Superior temporal gyrus (tissue), 1 donor: Measurements from ENCODE around the gene ZNF189.

Source experiments
- DNase-seq: peaks from one replicate; pipeline ENCODE4 v3.0.0-alpha.2; 2016; ENCODE audit errors: extremely low spot score

Gene ZNF189

DNA sequence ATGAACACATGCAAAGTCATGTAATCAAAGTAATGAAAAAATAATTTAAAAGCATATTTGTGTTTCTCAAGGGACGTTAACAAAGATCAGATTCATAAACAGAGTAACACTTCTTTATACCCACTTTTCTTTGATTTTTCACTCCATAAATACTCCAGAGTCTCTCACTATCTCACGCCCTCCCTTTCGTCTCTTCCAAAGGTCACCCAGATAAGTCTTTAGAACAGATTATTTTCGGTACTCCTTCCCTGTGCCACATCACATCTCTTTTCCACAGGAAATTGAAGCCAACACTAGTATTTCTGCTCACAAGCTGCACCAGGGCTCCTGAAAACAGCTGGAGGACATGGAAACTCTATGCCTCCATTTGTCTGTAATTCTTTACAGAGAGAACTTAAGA lies 52.3 kb downstream of the ZNF189 start:
- DNase-seq: no peak

- no peak for DNase-seq
Measured at GRCh38 chr9:101451498-101451897, 52.8 kb downstream of the ZNF189 start.

DNA sequence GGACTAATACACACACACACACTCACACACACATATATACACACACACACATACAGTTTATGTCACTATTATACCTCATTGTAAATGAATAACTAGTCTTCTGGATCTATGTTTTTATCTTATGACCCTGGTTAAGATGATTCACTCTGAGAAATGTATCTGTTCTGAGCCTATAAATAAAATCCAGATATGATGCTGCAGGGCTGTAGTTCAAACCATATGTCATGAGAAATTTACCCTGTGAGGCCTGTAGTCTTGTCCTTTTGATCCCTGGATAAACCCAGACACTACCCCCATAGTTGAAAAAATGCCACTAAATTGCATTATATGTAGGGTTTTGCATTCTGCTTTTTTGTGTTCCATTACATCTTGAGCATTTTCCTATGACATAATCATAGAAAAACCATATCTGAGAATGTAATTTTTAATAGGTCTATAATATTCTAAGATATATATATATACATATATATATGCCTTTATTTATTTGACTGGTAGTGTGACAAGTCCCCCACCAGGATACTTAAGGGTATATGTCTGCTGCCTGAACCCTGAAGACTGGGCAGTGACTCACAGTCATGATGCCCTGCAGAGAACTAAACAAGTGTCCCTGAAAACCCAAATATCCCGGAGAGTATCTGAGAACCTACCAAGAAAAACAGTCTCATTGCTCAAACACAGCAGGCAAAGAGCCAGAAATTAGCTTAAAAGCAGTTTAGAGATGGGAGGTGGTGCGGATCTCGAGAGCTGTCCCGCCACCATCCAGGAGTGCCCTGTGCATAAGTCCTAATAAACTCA lies 55.3 kb downstream of the ZNF189 start:
- DNase-seq: no peak

DNA sequence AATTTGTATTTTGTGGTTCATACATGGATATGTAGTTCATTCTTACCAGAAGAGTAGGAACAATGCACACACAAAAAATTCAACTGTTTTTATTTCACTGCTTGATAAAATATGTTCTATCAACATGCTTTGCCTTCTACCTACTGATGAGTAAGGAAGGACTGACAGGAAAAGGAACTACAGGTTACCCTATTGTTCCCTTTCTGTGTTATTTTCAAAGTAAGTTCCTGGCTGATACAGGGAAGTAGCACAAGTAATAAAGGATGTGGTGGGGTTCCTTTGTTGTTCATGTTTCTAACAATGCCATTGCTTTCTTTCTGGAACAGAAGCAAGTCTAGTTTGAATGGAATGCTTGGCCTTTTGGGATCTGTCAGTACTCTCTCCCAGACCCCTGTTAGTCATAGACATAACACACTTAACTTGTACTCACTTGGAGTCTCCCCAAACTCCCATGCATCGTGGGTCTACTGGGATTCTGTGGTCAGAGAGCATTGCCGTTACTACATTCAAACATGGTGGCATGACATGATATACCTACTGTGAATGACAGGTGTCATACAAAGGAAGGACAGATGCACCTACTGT lies 57.1 kb downstream of the ZNF189 start:
- no peak for DNase-seq

- DNase-seq: no peak
Measured at GRCh38 chr9:101457003-101457402, 58.4 kb downstream of the ZNF189 start.

DNA sequence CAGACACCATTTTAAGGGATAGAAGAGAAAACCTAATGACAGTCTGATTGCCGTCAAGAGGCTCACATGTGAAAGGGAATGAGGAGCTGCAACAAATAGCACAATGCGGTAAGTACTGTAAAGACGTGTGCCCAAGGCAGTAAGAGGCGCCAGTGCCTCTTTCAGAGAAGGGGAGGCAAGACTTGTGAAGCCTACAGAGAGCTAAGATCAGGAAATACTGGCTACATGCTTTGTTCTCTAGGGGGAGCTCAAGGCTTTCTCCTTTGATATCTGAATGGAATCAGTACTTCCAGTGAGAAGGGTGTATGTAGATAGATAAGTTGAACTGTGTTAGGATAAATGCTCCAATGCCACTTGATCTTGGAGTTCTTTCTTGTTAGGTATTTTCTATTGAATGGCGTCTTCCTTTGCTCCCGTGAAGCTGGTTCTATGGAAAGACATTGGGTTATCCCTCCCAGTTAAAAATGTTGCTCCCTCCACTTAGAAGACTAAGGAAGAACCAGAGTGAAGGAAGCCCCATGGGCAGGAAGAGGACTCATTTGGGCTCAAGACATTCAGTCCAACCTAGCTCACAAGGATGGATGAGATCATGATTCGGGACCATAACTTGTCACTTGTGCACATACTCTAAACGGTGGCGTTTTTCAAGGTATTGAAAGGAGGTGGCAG lies 60.4 kb downstream of the ZNF189 start:
- DNase-seq: peak; percentile 95
